Liver (tissue), 9 donors: ENCODE measurements around the gene PKP1. TPM values are rescaled to one million over a fixed set of nuclear protein-coding genes. Genes with fewer than 3 reads are reported as not detected.

Experiments used
- DNase-seq: peaks from one replicate; pipeline ENCODE4 v3.0.0-alpha.2; 2017; ENCODE audit warnings: low spot score
- H3K27ac ChIP-seq, 2 donors: one replicate each; pipeline ENCODE4 v1.7.0; 2013; ENCODE audit warnings: inconsistent platforms in 2 of 2, low read length in 2 of 2, control low read depth in 1 of 2, low read depth in 1 of 2, mild to moderate bottlenecking in 1 of 2
- H3K27me3 ChIP-seq, 4 donors: one replicate each; pipeline versions ENCODE4 v1.6.1 to v1.7.0; 2013; ENCODE audit warnings: low read length in 3 of 4, inconsistent platforms in 1 of 4, mild to moderate bottlenecking in 1 of 4, moderate library complexity in 1 of 4; ENCODE audit not compliant: control insufficient read depth in 4 of 4, insufficient read depth in 4 of 4
- H3K36me3 ChIP-seq, 4 donors: one replicate each; pipeline versions ENCODE4 v1.6.1 to v1.7.0; 2013; ENCODE audit warnings: low read length in 3 of 4, mild to moderate bottlenecking in 3 of 4, low read depth in 1 of 4, moderate library complexity in 1 of 4; ENCODE audit not compliant: control insufficient read depth in 4 of 4, insufficient read depth in 3 of 4
- H3K4me1 ChIP-seq, 4 donors: one replicate each; pipeline versions ENCODE4 v1.6.1 to v1.7.0; 2013; ENCODE audit warnings: low read length in 3 of 4, mild to moderate bottlenecking in 3 of 4, moderate library complexity in 1 of 4; ENCODE audit not compliant: control insufficient read depth in 4 of 4, insufficient read depth in 4 of 4
- H3K4me3 ChIP-seq, 3 donors: one replicate each; pipeline versions ENCODE4 v1.6.1 to v1.7.0; 2013; ENCODE audit warnings: low read length in 3 of 3, control low read depth in 1 of 3, low read depth in 1 of 3, mild to moderate bottlenecking in 1 of 3
- H3K9ac ChIP-seq, 2 donors: one replicate each; pipeline ENCODE4 v1.7.0; 2013; ENCODE audit warnings: low read length in 2 of 2, mild to moderate bottlenecking in 2 of 2, moderate library complexity in 2 of 2, control low read depth in 1 of 2, low read depth in 1 of 2
- H3K9me3 ChIP-seq, 4 donors: one replicate each; pipeline versions ENCODE4 v1.6.1 to v1.7.0; 2013; ENCODE audit warnings: low read length in 3 of 4; ENCODE audit not compliant: control insufficient read depth in 4 of 4
- ATF3 ChIP-seq: IDR thresholded peaks from 2 replicates; pipeline ENCODE4 v1.6.1; 2016; ENCODE audit warnings: antibody characterized with exemption
- CTCF ChIP-seq: fragments of 150-350 bp; IDR thresholded peaks from 2 replicates; pipeline ENCODE4 v1.5.1; 2017; ENCODE audit warnings: improper control_type of control experiment, low read depth, low read length; ENCODE audit not compliant: missing input control
- FOXA1 ChIP-seq: IDR thresholded peaks from 2 replicates; pipeline ENCODE4 v1.6.1; 2016; ENCODE audit warnings: antibody characterized with exemption
- FOXA2 ChIP-seq: IDR thresholded peaks from 2 replicates; pipeline ENCODE4 v1.6.1; 2016; ENCODE audit warnings: antibody characterized with exemption
- GABPA ChIP-seq, 2 donors: IDR thresholded peaks in 1 of 2; conservative IDR thresholded peaks in 1 of 2; 2 replicates each; pipeline ENCODE4 v1.6.1; 2016; ENCODE audit warnings: antibody characterized with exemption in 2 of 2, mild to moderate bottlenecking in 1 of 2, moderate library complexity in 1 of 2
- HNF4A ChIP-seq, 2 donors: conservative IDR thresholded peaks; 2 replicates each; pipeline ENCODE4 v1.6.1; 2016; ENCODE audit warnings: antibody characterized with exemption in 2 of 2, mild to moderate bottlenecking in 2 of 2
- HNF4G ChIP-seq: IDR thresholded peaks from 2 replicates; pipeline ENCODE4 v1.6.1; 2016; ENCODE audit warnings: antibody characterized with exemption
- JUND ChIP-seq, 2 donors: IDR thresholded peaks; 2 replicates each; pipeline ENCODE4 v1.6.1; 2016; ENCODE audit warnings: antibody characterized with exemption in 2 of 2
- MAX ChIP-seq: IDR thresholded peaks from 2 replicates; pipeline ENCODE4 v1.6.1; 2016; ENCODE audit warnings: antibody characterized with exemption
- NR2F2 ChIP-seq: IDR thresholded peaks from 2 replicates; pipeline ENCODE4 v1.6.1; 2016; ENCODE audit warnings: antibody characterized with exemption
- RAD21 ChIP-seq, 2 donors: IDR thresholded peaks; 2 replicates each; pipeline ENCODE4 v1.6.1; 2016; ENCODE audit warnings: antibody characterized with exemption in 2 of 2, mild to moderate bottlenecking in 2 of 2
- REST ChIP-seq: IDR thresholded peaks from 2 replicates; pipeline ENCODE4 v1.6.1; 2016; ENCODE audit warnings: antibody characterized with exemption, mild to moderate bottlenecking
- RXRA ChIP-seq, 2 donors: IDR thresholded peaks; 2 replicates each; pipeline ENCODE4 v1.6.1; 2017 to 2018; ENCODE audit warnings: antibody characterized with exemption in 2 of 2, mild to moderate bottlenecking in 1 of 2
- SP1 ChIP-seq: IDR thresholded peaks from 2 replicates; pipeline ENCODE4 v1.6.1; 2018; ENCODE audit warnings: antibody characterized with exemption, mild to moderate bottlenecking
- TAF1 ChIP-seq: conservative IDR thresholded peaks from 2 replicates; pipeline ENCODE4 v1.6.1; 2016; ENCODE audit warnings: antibody characterized with exemption, mild to moderate bottlenecking
- YY1 ChIP-seq: IDR thresholded peaks from 2 replicates; pipeline ENCODE4 v1.6.1; 2016; ENCODE audit warnings: antibody characterized with exemption, mild to moderate bottlenecking
- ZBTB33 ChIP-seq: IDR thresholded peaks from 2 replicates; pipeline ENCODE4 v1.6.1; 2016; ENCODE audit warnings: antibody characterized with exemption
- WGBS: extraction: QIAGEN DNeasy Blood & Tissue Kit; methylation state at CpG from one replicate; pipeline ENCODE4 v1.1.7; 2013; 5-methylcytosine and 5-hydroxymethylcytosine counted together
- polyA plus RNA-seq, 2 donors: library from polyadenylated mRNA; stranded (reverse) in 1 of 2; unstranded in 1 of 2; fragments of 200-250 nt in 1 of 2; fragments of >200 nt in 1 of 2; fragmentation: Nextera tagmentation in 1 of 2; extraction: Ambion mirVana in 1 of 2; gene quantifications; one replicate each; pipeline versions ENCODE4 v1.2.1 to v1.2.3, GENCODE V29; 2013 to 2015
- total RNA-seq, 2 donors: library from RNA; depleted of rRNA; stranded (reverse); fragments of >200 nt; gene quantifications; one replicate each; pipeline ENCODE4 v1.2.3, GENCODE V29; 2014
- donor health status: healthy.
- donor health status: healthy.
- donor health status: healthy.
- donor health status: healthy.
- donor health status: healthy.

The PKP1 gene
- total and polyA plus RNA-seq, 4 donors, result 0.01 TPM; not detected in 3

- Histone ChIP-seq H3K27ac (no peak overlapping the region), H3K36me3 (no peaks in the 10 kb centered on the region), H3K4me1 (no peaks in the 10 kb centered on the region), H3K4me3 (no peak overlapping the region), H3K9ac (no peak overlapping the region), H3K9me3 (no peaks in the 10 kb centered on the region), H3K27me3 (peaks cover 0 to 2% (median 0%) of the 10 kb centered on the region in 4 donors)
- no peak for DNase-seq
- TF ChIP-seq MAX, result no peak
- no peak for TF ChIP-seq YY1
- TF ChIP-seq FOXA2, result no peak
- no peak for TF ChIP-seq HNF4A (conservative IDR thresholded peaks at IDR 0.05)
- TF ChIP-seq NR2F2, result no peak
- no peak for TF ChIP-seq ZBTB33
- no peak for TF ChIP-seq GABPA (IDR thresholded peaks at IDR 0.05 in 1 of 2, conservative IDR thresholded peaks at IDR 0.05 in 1 of 2)
- no peak for TF ChIP-seq FOXA1
- no peak for TF ChIP-seq RAD21 (IDR thresholded peaks at IDR 0.05)
- 91% methylated on average over 9 of the region's 9 CpGs for WGBS
These were observed 71.0 kb downstream of the PKP1 start for GRCh38 chr1:201354151-201354900.

GRCh38 chr1:201354901-201355295 lies 71.6 kb downstream of the PKP1 start:
- Histone ChIP-seq H3K27me3 (peaks cover 0 to 2% (median 0%) of the 10 kb centered on the region in 4 donors), H3K9me3 (no peaks in the 10 kb centered on the region), H3K27ac (no peak overlapping the region), H3K9ac (no peak overlapping the region), H3K4me3 (no peak overlapping the region), H3K4me1 (no peaks in the 10 kb centered on the region), H3K36me3 (no peaks in the 10 kb centered on the region)
- 70% methylated on average over 4 of the region's 4 CpGs for WGBS
- no peak for DNase-seq
- TF ChIP-seq HNF4A (conservative IDR thresholded peaks at IDR 0.05), result no peak
- no peak for TF ChIP-seq NR2F2
- TF ChIP-seq HNF4G, result no peak

GRCh38 chr1:201355471-201355870 lies 72.2 kb downstream of the PKP1 start:
- Histone ChIP-seq H3K9ac (no peak overlapping the region), H3K4me1 (no peaks in the 10 kb centered on the region), H3K4me3 (no peak overlapping the region), H3K9me3 (no peaks in the 10 kb centered on the region), H3K27me3 (peaks cover 0 to 2% (median 0%) of the 10 kb centered on the region in 4 donors), H3K36me3 (no peaks in the 10 kb centered on the region), H3K27ac (no peak overlapping the region)
- WGBS, result 91% methylated on average over 7 of the region's 7 CpGs
- DNase-seq, result no peak
- TF ChIP-seq JUND (IDR thresholded peaks at IDR 0.05) (no peak), ZBTB33 (no peak), YY1 (no peak), HNF4A (conservative IDR thresholded peaks at IDR 0.05) (no peak), GABPA (IDR thresholded peaks at IDR 0.05 in 1 of 2, conservative IDR thresholded peaks at IDR 0.05 in 1 of 2) (no peak), FOXA1 (no peak), TAF1 (no peak), RXRA (IDR thresholded peaks at IDR 0.05) (no peak), ATF3 (no peak), CTCF (no peak), RAD21 (IDR thresholded peaks at IDR 0.05) (no peak), NR2F2 (no peak), FOXA2 (no peak), REST (no peak), SP1 (no peak)
